IMR-90 (cell line): ENCODE measurements around the gene OR6N2.

Source experiments
- CEBPB ChIP-seq: IDR thresholded peaks from 2 replicates; pipeline ENCODE4 v1.6.1; 2012; ENCODE audit warnings: low read depth, low read length, improper control_type of control experiment
- CTCF ChIP-seq: conservative IDR thresholded peaks from 2 replicates; pipeline ENCODE4 v1.5.1; 2012; ENCODE audit warnings: mild to moderate bottlenecking, low read depth, low read length, improper control_type of control experiment
- FOS ChIP-seq: fragments of 150-350 bp; IDR thresholded peaks from 2 replicates; pipeline ENCODE4 v1.6.1; 2016; ENCODE audit warnings: low read depth, low read length
- MXI1 ChIP-seq: IDR thresholded peaks from 2 replicates; pipeline ENCODE4 v1.6.1; 2012; ENCODE audit warnings: low read depth, mild to moderate bottlenecking, low read length, moderate library complexity, borderline replicate concordance
- POLR2A ChIP-seq: IDR thresholded peaks from 2 replicates; pipeline ENCODE4 v1.6.1; 2012; ENCODE audit warnings: mild to moderate bottlenecking, low read depth, low read length
- RAD21 ChIP-seq: IDR thresholded peaks from 2 replicates; pipeline ENCODE4 v1.6.1; 2012; ENCODE audit warnings: low read length, improper control_type of control experiment
- RFX5 ChIP-seq: IDR thresholded peaks from 2 replicates; pipeline ENCODE4 v1.8.0; 2012; ENCODE audit warnings: low read depth, mild to moderate bottlenecking, low read length, moderate library complexity
- SMC3 ChIP-seq: fragments of 150-350 bp; IDR thresholded peaks from 2 replicates; pipeline ENCODE4 v1.6.1; 2016; ENCODE audit warnings: low read depth, mild to moderate bottlenecking, antibody characterized with exemption, low read length, moderate library complexity
- TF ChIP-seq, protein P1 (sequence below): fragments of 150-350 bp; IDR thresholded peaks from 2 replicates; pipeline ENCODE4 v1.6.1; 2016; ENCODE audit warnings: low read depth, mild to moderate bottlenecking, low read length, moderate library complexity, borderline replicate concordance
- TF ChIP-seq, protein P2 (sequence below): fragments of 150-350 bp; IDR thresholded peaks from 2 replicates; pipeline ENCODE4 v1.6.1; 2017; ENCODE audit warnings: mild to moderate bottlenecking, antibody characterized with exemption, low read length, low read depth

- TF ChIP-seq CTCF (no peak), POLR2A (no peak), RAD21 (no peak), RFX5 (no peak), SMC3 (no peak), MXI1 (no peak), CEBPB (no peak), FOS (no peak)
- TF ChIP-seq, protein P1, sequence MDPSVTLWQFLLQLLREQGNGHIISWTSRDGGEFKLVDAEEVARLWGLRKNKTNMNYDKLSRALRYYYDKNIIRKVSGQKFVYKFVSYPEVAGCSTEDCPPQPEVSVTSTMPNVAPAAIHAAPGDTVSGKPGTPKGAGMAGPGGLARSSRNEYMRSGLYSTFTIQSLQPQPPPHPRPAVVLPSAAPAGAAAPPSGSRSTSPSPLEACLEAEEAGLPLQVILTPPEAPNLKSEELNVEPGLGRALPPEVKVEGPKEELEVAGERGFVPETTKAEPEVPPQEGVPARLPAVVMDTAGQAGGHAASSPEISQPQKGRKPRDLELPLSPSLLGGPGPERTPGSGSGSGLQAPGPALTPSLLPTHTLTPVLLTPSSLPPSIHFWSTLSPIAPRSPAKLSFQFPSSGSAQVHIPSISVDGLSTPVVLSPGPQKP, result no peak
- TF ChIP-seq, protein P2, sequence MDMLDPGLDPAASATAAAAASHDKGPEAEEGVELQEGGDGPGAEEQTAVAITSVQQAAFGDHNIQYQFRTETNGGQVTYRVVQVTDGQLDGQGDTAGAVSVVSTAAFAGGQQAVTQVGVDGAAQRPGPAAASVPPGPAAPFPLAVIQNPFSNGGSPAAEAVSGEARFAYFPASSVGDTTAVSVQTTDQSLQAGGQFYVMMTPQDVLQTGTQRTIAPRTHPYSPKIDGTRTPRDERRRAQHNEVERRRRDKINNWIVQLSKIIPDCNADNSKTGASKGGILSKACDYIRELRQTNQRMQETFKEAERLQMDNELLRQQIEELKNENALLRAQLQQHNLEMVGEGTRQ, result no peak
Measured at GRCh38 chr1:158830074-158830677, 49.2 kb upstream of the OR6N2 start.
